B cell (primary cell): ENCODE results near the gene TCF12.

Source experiments
- EZH2 ChIP-seq: IDR thresholded peaks from 2 replicates; pipeline ENCODE4 v1.6.1; 2012; ENCODE audit warnings: borderline replicate concordance, low read depth, mild to moderate bottlenecking, moderate library complexity, low read length; ENCODE audit not compliant: insufficient read depth, poor library complexity, severe bottlenecking
- TF ChIP-seq, protein P1 (sequence below): fragments of 200-600 bp; IDR thresholded peaks from one replicate; pipeline ENCODE4 v1.8.0; 2022; ENCODE audit warnings: antibody characterized with exemption, mild to moderate bottlenecking

DNA sequence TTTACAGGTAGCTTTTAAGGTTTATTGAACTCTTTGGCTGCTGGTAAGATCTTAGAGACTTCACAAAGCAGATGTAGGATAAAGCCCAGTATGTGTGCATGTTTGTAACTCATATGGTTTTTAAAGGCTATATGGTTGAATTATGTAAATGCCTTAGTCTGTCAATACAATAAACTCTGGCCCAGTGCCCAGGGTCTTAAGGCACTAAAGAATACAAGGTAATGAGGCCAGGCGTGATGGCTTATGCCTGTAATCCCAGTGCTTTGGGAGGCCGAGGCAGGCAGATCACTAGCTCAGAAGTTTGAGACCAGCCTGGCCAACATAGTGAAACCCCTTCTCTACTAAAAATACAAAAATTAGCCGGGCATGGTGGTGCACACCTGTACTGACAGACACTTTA, 287.6 kb downstream of the TCF12 start:
- TF ChIP-seq, protein P1, sequence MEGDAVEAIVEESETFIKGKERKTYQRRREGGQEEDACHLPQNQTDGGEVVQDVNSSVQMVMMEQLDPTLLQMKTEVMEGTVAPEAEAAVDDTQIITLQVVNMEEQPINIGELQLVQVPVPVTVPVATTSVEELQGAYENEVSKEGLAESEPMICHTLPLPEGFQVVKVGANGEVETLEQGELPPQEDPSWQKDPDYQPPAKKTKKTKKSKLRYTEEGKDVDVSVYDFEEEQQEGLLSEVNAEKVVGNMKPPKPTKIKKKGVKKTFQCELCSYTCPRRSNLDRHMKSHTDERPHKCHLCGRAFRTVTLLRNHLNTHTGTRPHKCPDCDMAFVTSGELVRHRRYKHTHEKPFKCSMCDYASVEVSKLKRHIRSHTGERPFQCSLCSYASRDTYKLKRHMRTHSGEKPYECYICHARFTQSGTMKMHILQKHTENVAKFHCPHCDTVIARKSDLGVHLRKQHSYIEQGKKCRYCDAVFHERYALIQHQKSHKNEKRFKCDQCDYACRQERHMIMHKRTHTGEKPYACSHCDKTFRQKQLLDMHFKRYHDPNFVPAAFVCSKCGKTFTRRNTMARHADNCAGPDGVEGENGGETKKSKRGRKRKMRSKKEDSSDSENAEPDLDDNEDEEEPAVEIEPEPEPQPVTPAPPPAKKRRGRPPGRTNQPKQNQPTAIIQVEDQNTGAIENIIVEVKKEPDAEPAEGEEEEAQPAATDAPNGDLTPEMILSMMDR = no peak
- no peak for TF ChIP-seq EZH2
